Activated CD8-positive, alpha-beta T cell treated with anti-CD3 and anti-CD28 coated beads, Interleukin-2, amount 10 ng/mL, durations not matched to agents 7 days and 5 days (primary cell): ENCODE results near the gene KRT80. TPM values are rescaled to one million over a fixed set of nuclear protein-coding genes. Genes with fewer than 3 reads are reported as not detected.

Experiments used
- ATAC-seq: fragments of 150-1000 bp; cut with Tn5 transposase; one replicate; pipeline ENCODE4 v1.10.0; 2021; ENCODE audit warnings: moderate library complexity
- CTCF ChIA-PET: fragments of 350-600 bp; sonication (Branson Sonifier 250); formaldehyde crosslinking; loops from one replicate; lab custom pipeline; 2021; ENCODE audit warnings: antibody characterized with exemption; lab: Charles Lee
- POLR2A ChIA-PET: fragments of 350-600 bp; sonication (Branson Sonifier 250); formaldehyde crosslinking; loops from one replicate; lab custom pipeline; 2021; ENCODE audit warnings: antibody characterized with exemption; lab: Charles Lee
- DNase-seq: peaks from one replicate; pipeline ENCODE4 v3.0.0-alpha.2; 2020
- H3K27ac Mint-ChIP-seq: one replicate; pipeline ENCODE4 v1.8.0; 2021; ENCODE audit warnings: mild to moderate bottlenecking, mixed read lengths
- H3K27me3 Mint-ChIP-seq: one replicate; pipeline ENCODE4 v1.8.0; 2021; ENCODE audit warnings: low read depth, mixed read lengths
- H3K36me3 Mint-ChIP-seq: one replicate; pipeline ENCODE4 v1.8.0; 2021; ENCODE audit warnings: low read depth, mixed read lengths
- H3K4me1 Mint-ChIP-seq: one replicate; pipeline ENCODE4 v1.8.0; 2021; ENCODE audit warnings: low read depth, mixed read lengths
- H3K4me3 Mint-ChIP-seq: one replicate; pipeline ENCODE4 v1.8.0; 2021; ENCODE audit warnings: mild to moderate bottlenecking, mixed read lengths
- H3K9me3 Mint-ChIP-seq: one replicate; pipeline ENCODE4 v1.8.0; 2022; ENCODE audit warnings: mixed read lengths; ENCODE audit not compliant: insufficient read depth
- total RNA-seq, 2 experiments: library from RNA; stranded (reverse); gene quantifications; one replicate each; pipeline ENCODE4 v1.2.3, GENCODE V29; 2021

KRT80 gene
- total RNA-seq, 2 experiments from 2014 or later = not detected

DNA sequence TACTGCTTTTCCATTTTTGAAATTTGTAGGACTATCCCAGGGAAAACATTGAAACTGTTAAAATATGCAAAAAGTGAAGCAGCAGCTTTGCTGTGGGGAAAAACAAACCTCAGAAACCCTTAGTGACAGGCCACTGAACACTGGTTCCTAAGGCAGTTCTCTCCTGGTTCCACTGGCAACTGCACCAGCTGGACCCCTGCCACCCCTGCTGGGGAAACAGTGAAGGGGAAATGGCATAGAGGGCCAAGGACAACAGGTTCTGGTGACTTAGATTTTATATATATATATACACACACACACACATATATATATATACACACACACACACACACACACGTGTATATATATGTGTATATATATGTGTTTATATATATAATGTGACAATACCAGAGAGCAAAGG is 25.0 kb upstream of the KRT80 start:
- POLR2A ChIA-PET = no interaction called here
- H3K36me3 Mint-ChIP-seq = no peaks in the 10 kb centered on the region
- DNase-seq = no peak
- peaks cover 4% of the 10 kb centered on the region for H3K4me1 Mint-ChIP-seq
- no peak overlapping the region for H3K4me3 Mint-ChIP-seq
- no peak for ATAC-seq
- H3K27me3 Mint-ChIP-seq = peaks cover 30% of the 10 kb centered on the region
- H3K27ac Mint-ChIP-seq = no peak overlapping the region
- no peaks in the 10 kb centered on the region for H3K9me3 Mint-ChIP-seq
- CTCF ChIA-PET = no interaction called here

DNA sequence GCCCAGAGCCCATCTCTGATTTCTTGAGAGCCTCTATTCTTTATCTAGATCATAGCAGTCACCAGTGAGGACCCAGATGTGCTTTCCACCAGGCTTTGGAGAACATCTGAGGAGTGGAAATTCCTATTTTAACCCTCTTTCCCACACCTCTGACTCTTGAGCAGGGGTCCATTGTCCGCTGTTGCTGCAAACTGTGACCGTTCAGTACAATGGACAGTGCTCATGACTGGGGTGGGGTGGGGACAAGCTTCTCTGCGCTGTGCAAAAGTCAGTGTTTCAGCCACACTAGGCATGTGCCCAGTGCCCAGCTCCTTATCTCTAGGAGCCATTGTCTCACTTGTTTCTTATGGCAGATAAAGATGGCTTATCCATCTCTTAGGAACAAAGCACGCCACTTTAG is 24.3 kb upstream of the KRT80 start:
- Mint-ChIP-seq H3K36me3 (no peaks in the 10 kb centered on the region), H3K4me3 (no peak overlapping the region), H3K27me3 (peaks cover 32% of the 10 kb centered on the region), H3K4me1 (no peaks in the 10 kb centered on the region), H3K27ac (no peak overlapping the region), H3K9me3 (no peaks in the 10 kb centered on the region)
- ATAC-seq (no peak), DNase-seq (no peak)
- CTCF ChIA-PET = interaction anchor here (0.8 to 1.1 kb wide), 2 partner anchors 11 to 63 kb away, joined by 3 to 4 read pairs; no protein-coding TSS in a partner anchor
- POLR2A ChIA-PET = no interaction called here

- no peak for ATAC-seq
- H3K36me3 Mint-ChIP-seq = no peaks in the 10 kb centered on the region
- no peaks in the 10 kb centered on the region for H3K4me1 Mint-ChIP-seq
- no peak overlapping the region for H3K4me3 Mint-ChIP-seq
- ChIA-PET CTCF (interaction anchor here (0.8 to 1.1 kb wide), 2 partner anchors 12 to 64 kb away, joined by 3 to 4 read pairs; no protein-coding TSS in a partner anchor), POLR2A (no interaction called here)
- no peaks in the 10 kb centered on the region for H3K9me3 Mint-ChIP-seq
- no peak overlapping the region for H3K27ac Mint-ChIP-seq
- peaks cover 29% of the 10 kb centered on the region for H3K27me3 Mint-ChIP-seq
- DNase-seq = no peak
These were observed 23.8 kb upstream of the KRT80 start for GRCh38 chr12:52215587-52216031.

GRCh38 chr12:52214421-52214802 is 22.6 kb upstream of the KRT80 start:
- Mint-ChIP-seq H3K4me1 (no peaks in the 10 kb centered on the region), H3K36me3 (no peaks in the 10 kb centered on the region), H3K27me3 (peaks cover 27% of the 10 kb centered on the region), H3K9me3 (no peaks in the 10 kb centered on the region), H3K4me3 (no peak overlapping the region), H3K27ac (no peak overlapping the region)
- ChIA-PET POLR2A (no interaction called here), CTCF (interaction anchor here (0.9 to 4.2 kb wide), 4 partner anchors 11 to 64 kb away, joined by 3 to 23 read pairs (median 6); no protein-coding TSS in a partner anchor)
- no peak for DNase-seq
- no peak for ATAC-seq

GRCh38 chr12:52213564-52214420 is 22.0 kb upstream of the KRT80 start:
- Mint-ChIP-seq H3K4me1 (no peaks in the 10 kb centered on the region), H3K36me3 (no peaks in the 10 kb centered on the region), H3K27ac (no peak overlapping the region), H3K27me3 (peaks cover 26% of the 10 kb centered on the region), H3K4me3 (no peak overlapping the region), H3K9me3 (no peaks in the 10 kb centered on the region)
- POLR2A ChIA-PET = no interaction called here
- CTCF ChIA-PET = interaction anchor here (0.9 to 4.2 kb wide), 7 partner anchors 8 to 65 kb away, joined by 3 to 23 read pairs (median 3); no protein-coding TSS in a partner anchor
- ATAC-seq (peak; percentile 85), DNase-seq (peak; percentile 71)

GRCh38 chr12:52212701-52213563 is 21.1 kb upstream of the KRT80 start:
- H3K9me3 Mint-ChIP-seq = no peaks in the 10 kb centered on the region
- DNase-seq = no peak
- H3K27me3 Mint-ChIP-seq = peaks cover 28% of the 10 kb centered on the region
- CTCF ChIA-PET = interaction anchor here (0.8 to 4.2 kb wide), 7 partner anchors 9 to 75 kb away, joined by 3 to 23 read pairs (median 3); no protein-coding TSS in a partner anchor
- POLR2A ChIA-PET = no interaction called here
- H3K36me3 Mint-ChIP-seq = no peaks in the 10 kb centered on the region
- H3K4me1 Mint-ChIP-seq = no peaks in the 10 kb centered on the region
- H3K4me3 Mint-ChIP-seq = no peak overlapping the region
- no peak for ATAC-seq
- no peak overlapping the region for H3K27ac Mint-ChIP-seq

DNA sequence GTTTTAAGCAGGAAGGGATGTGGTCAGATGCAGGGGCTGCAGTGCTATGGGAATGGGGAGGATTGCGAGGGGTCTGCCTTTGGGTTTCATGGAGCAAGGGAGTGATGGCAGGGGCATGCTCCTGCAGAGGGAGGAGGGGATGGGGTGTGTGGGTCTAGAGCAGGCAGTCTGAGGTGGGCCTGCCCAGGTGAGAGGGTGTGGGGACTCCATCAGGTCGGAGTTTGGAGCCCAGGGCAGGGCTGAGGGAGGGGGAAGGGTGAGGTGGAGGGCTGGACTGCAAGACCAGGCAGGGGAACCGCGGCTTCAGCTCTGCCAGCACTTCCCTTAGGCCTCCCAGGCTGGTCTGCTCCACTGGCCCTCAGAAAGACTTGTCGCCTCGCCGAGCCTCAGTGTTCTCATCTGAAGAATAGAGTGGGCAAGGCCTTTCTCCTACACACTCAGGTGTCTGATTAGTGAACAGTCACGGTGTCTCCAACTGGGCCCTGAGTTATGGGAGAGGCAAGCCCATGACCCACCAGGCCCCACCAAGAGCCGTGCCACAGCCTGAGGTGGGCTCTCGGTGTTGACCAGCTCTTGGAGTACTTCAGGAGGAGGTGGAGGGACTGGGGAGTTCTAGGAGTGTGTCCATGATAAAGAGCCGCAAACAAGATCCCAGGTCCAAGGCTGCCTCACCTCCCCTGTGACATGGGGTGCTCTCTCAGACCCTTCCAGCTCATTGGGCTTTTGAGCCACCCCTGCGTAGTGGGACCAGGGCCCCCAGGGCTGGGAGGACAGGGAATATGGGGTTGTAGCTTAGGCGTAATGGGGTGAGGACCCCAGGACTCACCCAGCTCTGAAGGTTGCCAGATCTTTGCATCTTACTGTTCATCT is 20.1 kb upstream of the KRT80 start:
- Mint-ChIP-seq H3K4me1 (no peaks in the 10 kb centered on the region), H3K9me3 (no peaks in the 10 kb centered on the region), H3K27me3 (peaks cover 24% of the 10 kb centered on the region), H3K36me3 (no peaks in the 10 kb centered on the region), H3K27ac (peak overlapping the region; percentile 69), H3K4me3 (no peak overlapping the region)
- DNase-seq (no peak), ATAC-seq (no peak)
- ChIA-PET CTCF (interaction anchor here (0.7 to 4.2 kb wide), 5 partner anchors 10 to 184 kb away, joined by 3 to 23 read pairs (median 3); no protein-coding TSS in a partner anchor), POLR2A (no interaction called here)

- H3K27ac Mint-ChIP-seq = peak overlapping the region; percentile 69
- POLR2A ChIA-PET = no interaction called here
- no peak overlapping the region for H3K4me3 Mint-ChIP-seq
- H3K4me1 Mint-ChIP-seq = no peaks in the 10 kb centered on the region
- CTCF ChIA-PET = interaction anchor here (0.7 to 4.2 kb wide), 4 partner anchors 11 to 183 kb away, joined by 3 to 23 read pairs (median 6); no protein-coding TSS in a partner anchor
- no peaks in the 10 kb centered on the region for H3K36me3 Mint-ChIP-seq
- DNase-seq = no peak
- H3K27me3 Mint-ChIP-seq = peaks cover 28% of the 10 kb centered on the region
- H3K9me3 Mint-ChIP-seq = no peaks in the 10 kb centered on the region
- no peak for ATAC-seq
These were observed 19.3 kb upstream of the KRT80 start for GRCh38 chr12:52210925-52211650.

- Mint-ChIP-seq H3K4me1 (no peaks in the 10 kb centered on the region), H3K9me3 (no peaks in the 10 kb centered on the region), H3K4me3 (no peak overlapping the region), H3K27me3 (peaks cover 26% of the 10 kb centered on the region), H3K36me3 (no peaks in the 10 kb centered on the region), H3K27ac (no peak overlapping the region)
- DNase-seq = no peak
- ATAC-seq = no peak
- CTCF ChIA-PET = interaction anchor here (0.6 to 4.2 kb wide), 4 partner anchors 9 to 53 kb away, joined by 3 to 23 read pairs (median 6); no protein-coding TSS in a partner anchor
- POLR2A ChIA-PET = no interaction called here
These were observed 18.5 kb upstream of the KRT80 start for GRCh38 chr12:52210186-52210924.

DNA sequence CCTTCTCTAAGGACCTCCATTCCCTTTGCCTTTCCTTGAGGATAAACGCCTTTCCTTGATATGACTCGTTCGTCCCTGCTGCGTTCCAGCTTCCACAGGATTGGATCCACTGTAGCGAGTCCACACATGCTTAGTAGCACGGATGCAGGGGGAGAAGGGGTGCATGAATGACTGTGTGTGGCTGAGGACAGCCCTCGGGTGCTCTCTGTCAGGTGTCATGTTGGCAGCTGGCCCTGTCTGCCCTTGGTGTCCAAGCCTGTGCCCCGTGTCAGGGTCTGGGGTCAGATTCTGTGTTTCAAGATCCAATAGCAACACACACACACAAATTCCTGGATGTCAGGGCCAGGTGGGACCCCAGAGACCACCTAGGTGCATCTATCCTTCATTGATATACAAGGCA is 17.5 kb upstream of the KRT80 start:
- DNase-seq (no peak), ATAC-seq (no peak)
- no peak overlapping the region for H3K4me3 Mint-ChIP-seq
- H3K9me3 Mint-ChIP-seq = no peaks in the 10 kb centered on the region
- ChIA-PET POLR2A (no interaction called here), CTCF (interaction anchor here (1.9 kb wide), 1 partner anchor 13 kb away, joined by 7 read pairs; no protein-coding TSS in a partner anchor)
- H3K27ac Mint-ChIP-seq = no peak overlapping the region
- H3K4me1 Mint-ChIP-seq = no peaks in the 10 kb centered on the region
- no peaks in the 10 kb centered on the region for H3K36me3 Mint-ChIP-seq
- peaks cover 25% of the 10 kb centered on the region for H3K27me3 Mint-ChIP-seq
